H1 (cell line): Measurements from ENCODE around the gene WNT11. TPM values are rescaled to one million over a fixed set of nuclear protein-coding genes. Genes with fewer than 3 reads are reported as not detected.

Source experiments
- CTCF ChIA-PET: fragments of 300-600 bp; sonication (Branson Sonifier 250); formaldehyde crosslinking; loops from one replicate; lab custom pipeline; 2021; ENCODE audit not compliant: partially characterized antibody; lab: Charles Lee
- POLR2A ChIA-PET: fragments of 300-600 bp; sonication (Branson Sonifier 250); formaldehyde crosslinking; loops from one replicate; lab custom pipeline; 2021; ENCODE audit warnings: inconsistent platforms; ENCODE audit not compliant: partially characterized antibody; lab: Charles Lee
- DNase-seq, 2 experiments: peaks; one replicate each; pipeline versions ENCODE4 v3.0.0 to v3.0.0-alpha.2; 2010 to 2022; ENCODE audit warnings: low spot score in 2 of 2, low read depth in 1 of 2, mixed read lengths in 1 of 2
- FAIRE-seq: peaks from 2 replicates; lab custom pipeline; 2011; peaks lifted over from hg19 to GRCh38; lab: Jason Lieb, UNC
- H2AFZ ChIP-seq: 2 replicates; pipeline ENCODE4 v1.8.1; 2012; ENCODE audit warnings: low read length, inconsistent platforms
- H2AK5ac ChIP-seq: 2 replicates; pipeline ENCODE4 v1.6.1; 2013; ENCODE audit warnings: low read depth, low read length
- H2BK120ac ChIP-seq: replicated peaks from 2 replicates; pipeline ENCODE3; 2013; ENCODE audit warnings: low read depth, low read length, inconsistent platforms
- H2BK12ac ChIP-seq: 2 replicates; pipeline ENCODE4 v1.6.1; 2013; ENCODE audit warnings: low read depth, low read length
- H2BK15ac ChIP-seq: 2 replicates; pipeline ENCODE4 v1.6.1; 2013; ENCODE audit warnings: low read length
- H2BK20ac ChIP-seq: 2 replicates; pipeline ENCODE4 v1.6.1; 2013; ENCODE audit warnings: low read length
- H2BK5ac ChIP-seq: 2 replicates; pipeline ENCODE4 v1.6.1; 2013; ENCODE audit warnings: low read depth, low read length
- H3K14ac ChIP-seq: 2 replicates; pipeline ENCODE4 v1.6.1; 2013; ENCODE audit warnings: inconsistent platforms; ENCODE audit not compliant: insufficient read length
- H3K18ac ChIP-seq: 2 replicates; pipeline ENCODE4 v1.6.1; 2013; ENCODE audit warnings: low read length; ENCODE audit errors: extremely low read depth
- H3K23ac ChIP-seq: 2 replicates; pipeline ENCODE4 v1.6.1; 2013; ENCODE audit warnings: inconsistent platforms; ENCODE audit not compliant: insufficient read length
- H3K23me2 ChIP-seq: 2 replicates; pipeline ENCODE4 v1.6.1; 2013; ENCODE audit warnings: low read depth, low read length
- H3K27ac ChIP-seq: 2 replicates; pipeline ENCODE4 v1.6.1; 2011; ENCODE audit warnings: low read depth, low read length, inconsistent platforms
- H3K27me3 ChIP-seq, 4 experiments: replicated peaks in 1 of 4; 1 replicate in 1 of 4; 2 replicates in 3 of 4; pipeline versions ENCODE4 v1.6.1 to v1.8.1; 2011 to 2013; ENCODE audit warnings: low read length in 3 of 4, mild to moderate bottlenecking in 3 of 4, inconsistent platforms in 2 of 4, mixed read lengths in 2 of 4, moderate library complexity in 1 of 4; ENCODE audit not compliant: control insufficient read depth in 3 of 4, insufficient read depth in 3 of 4; ENCODE audit errors: extremely low read depth in 1 of 4
- H3K36me3 ChIP-seq, 4 experiments: 2 replicates each; pipeline versions ENCODE4 v1.6.1 to v1.8.1; 2011 to 2013; ENCODE audit warnings: mild to moderate bottlenecking in 4 of 4, low read length in 3 of 4, moderate library complexity in 2 of 4, control low read depth in 1 of 4, inconsistent platforms in 1 of 4; ENCODE audit not compliant: insufficient read depth in 4 of 4, control insufficient read depth in 2 of 4
- H3K4ac ChIP-seq: replicated peaks from 2 replicates; pipeline ENCODE3; 2013; ENCODE audit warnings: low read length, low read depth, mixed read lengths, inconsistent platforms; ENCODE audit not compliant: insufficient read length
- H3K4me1 ChIP-seq, 4 experiments: replicated peaks in 1 of 4; 1 replicate in 1 of 4; 2 replicates in 3 of 4; pipeline versions ENCODE4 v1.6.1 to v1.8.1; 2011 to 2013; ENCODE audit warnings: low read length in 3 of 4, inconsistent platforms in 2 of 4, mixed read lengths in 1 of 4; ENCODE audit not compliant: insufficient read depth in 4 of 4, control insufficient read depth in 3 of 4
- H3K4me2 ChIP-seq, 2 experiments: 2 replicates each; pipeline versions ENCODE4 v1.6.1 to v1.8.1; 2011 to 2013; ENCODE audit warnings: low read depth in 2 of 2, low read length in 2 of 2, control low read depth in 1 of 2, inconsistent platforms in 1 of 2, mild to moderate bottlenecking in 1 of 2; ENCODE audit not compliant: insufficient read depth in 1 of 2
- H3K4me3 ChIP-seq, 4 experiments: fragments of 200-600, 300-600 bp in 1 of 4; sonication (generic), shearing (Covaris generic), sonication (Bioruptor Twin) in 1 of 4; 2 replicates each; pipeline versions ENCODE4 v1.5.1 to v1.8.1; 2011 to 2016; ENCODE audit warnings: low read length in 4 of 4, low read depth in 3 of 4, control low read depth in 2 of 4, inconsistent platforms in 2 of 4, mild to moderate bottlenecking in 2 of 4, mixed read lengths in 1 of 4, moderate library complexity in 1 of 4; ENCODE audit not compliant: insufficient read depth in 2 of 4; ENCODE audit errors: extremely low read depth in 1 of 4
- H3K56ac ChIP-seq: replicated peaks from 2 replicates; pipeline ENCODE3; 2013; ENCODE audit warnings: low read depth, mild to moderate bottlenecking, mixed read lengths, low read length, inconsistent platforms; ENCODE audit not compliant: insufficient read length
- H3K79me1 ChIP-seq: 2 replicates; pipeline ENCODE4 v1.6.1; 2013; ENCODE audit warnings: low read depth, low read length, control low read depth
- H3K79me2 ChIP-seq, 2 experiments: 2 replicates each; pipeline versions ENCODE4 v1.6.1 to v1.8.1; 2012 to 2013; ENCODE audit warnings: low read length in 2 of 2, mild to moderate bottlenecking in 2 of 2, inconsistent platforms in 1 of 2; ENCODE audit not compliant: insufficient read depth in 2 of 2, control insufficient read depth in 1 of 2
- H3K9ac ChIP-seq, 4 experiments: replicated peaks in 1 of 4; 1 replicate in 1 of 4; 2 replicates in 3 of 4; pipeline versions ENCODE4 v1.6.1 to v1.8.1; 2011 to 2013; ENCODE audit warnings: low read depth in 3 of 4, low read length in 3 of 4, control low read depth in 2 of 4, mild to moderate bottlenecking in 2 of 4, moderate library complexity in 2 of 4, inconsistent platforms in 1 of 4; ENCODE audit errors: extremely low read depth in 1 of 4
- H3K9me3 ChIP-seq, 2 experiments: 2 replicates each; pipeline versions ENCODE4 v1.6.1 to v1.8.1; 2012 to 2013; ENCODE audit warnings: mild to moderate bottlenecking in 2 of 2, moderate library complexity in 2 of 2, control low read depth in 1 of 2, inconsistent platforms in 1 of 2, low read depth in 1 of 2, low read length in 1 of 2, mixed read lengths in 1 of 2; ENCODE audit not compliant: insufficient read depth in 2 of 2
- H4K20me1 ChIP-seq, 2 experiments: replicated peaks in 1 of 2; 2 replicates each; pipeline versions ENCODE3 to v1.8.1; 2011 to 2013; ENCODE audit warnings: inconsistent platforms in 2 of 2, low read length in 2 of 2, mild to moderate bottlenecking in 1 of 2; ENCODE audit not compliant: insufficient read depth in 2 of 2, control insufficient read depth in 1 of 2
- H4K5ac ChIP-seq: 2 replicates; pipeline ENCODE4 v1.6.1; 2013; ENCODE audit warnings: low read length, low read depth, mixed read lengths, inconsistent platforms; ENCODE audit not compliant: insufficient read length
- H4K8ac ChIP-seq: 2 replicates; pipeline ENCODE4 v1.8.0; 2013; ENCODE audit warnings: mild to moderate bottlenecking, moderate library complexity, low read length, inconsistent platforms; ENCODE audit not compliant: insufficient read depth; ENCODE audit errors: extremely low read depth
- H4K91ac ChIP-seq: replicated peaks from 2 replicates; pipeline ENCODE3; 2013; ENCODE audit warnings: low read length, mixed read lengths, inconsistent platforms; ENCODE audit not compliant: insufficient read length
- CREB1 ChIP-seq: IDR thresholded peaks from 2 replicates; pipeline ENCODE4 v1.6.1; 2012; ENCODE audit warnings: inconsistent platforms
- CTBP2 ChIP-seq: IDR thresholded peaks from 2 replicates; pipeline ENCODE4 v1.7.0; 2011; ENCODE audit warnings: borderline replicate concordance, mild to moderate bottlenecking, moderate library complexity, mixed read lengths, low read length; ENCODE audit not compliant: insufficient read depth, insufficient read length
- EZH2 ChIP-seq: fragments of 200-600 bp; sonication (generic); IDR thresholded peaks from 2 replicates; pipeline ENCODE4 v1.7.1; 2012; ENCODE audit warnings: low read depth, mild to moderate bottlenecking, moderate library complexity, low read length, inconsistent platforms; ENCODE audit not compliant: severe bottlenecking
- HDAC6 ChIP-seq: IDR thresholded peaks from one replicate; pipeline ENCODE4 v1.7.1; 2012; ENCODE audit warnings: low read depth, mild to moderate bottlenecking, inconsistent platforms, low read length, moderate library complexity
- PHF8 ChIP-seq: fragments of 200-600 bp; sonication (generic); conservative IDR thresholded peaks from 2 replicates; pipeline ENCODE4 v1.7.1; 2012; ENCODE audit warnings: low read depth, mild to moderate bottlenecking, inconsistent platforms, low read length, moderate library complexity
- POU5F1 ChIP-seq: IDR thresholded peaks from 2 replicates; pipeline ENCODE4 v1.6.1; 2011; ENCODE audit warnings: low read depth, mild to moderate bottlenecking, low read length, moderate library complexity
- RFX5 ChIP-seq: IDR thresholded peaks from 2 replicates; pipeline ENCODE4 v1.6.1; 2011; ENCODE audit warnings: low read depth, low read length, improper control_type of control experiment, borderline replicate concordance
- RNF2 ChIP-seq: fragments of 200-900, 300-1000 bp; sonication (generic); IDR thresholded peaks from 2 replicates; pipeline ENCODE4 v1.7.1; 2016; ENCODE audit warnings: borderline replicate concordance, low read depth, mild to moderate bottlenecking, antibody characterized with exemption, low read length; ENCODE audit not compliant: poor library complexity, severe bottlenecking; ENCODE audit errors: missing control alignments
- RXRA ChIP-seq: IDR thresholded peaks from 2 replicates; pipeline ENCODE4 v1.6.1; 2011; ENCODE audit warnings: low read depth, mild to moderate bottlenecking, low read length, moderate library complexity; ENCODE audit not compliant: insufficient read depth
- SIRT6 ChIP-seq: IDR thresholded peaks from one replicate; pipeline ENCODE4 v1.7.1; 2012; ENCODE audit warnings: low read length, inconsistent platforms
- SP1 ChIP-seq: IDR thresholded peaks from 2 replicates; pipeline ENCODE4 v1.6.1; 2011; ENCODE audit warnings: low read depth, low read length
- SP2 ChIP-seq: IDR thresholded peaks from 2 replicates; pipeline ENCODE4 v1.6.1; 2012; ENCODE audit warnings: mild to moderate bottlenecking, low read length, inconsistent platforms
- USF2 ChIP-seq: IDR thresholded peaks from 2 replicates; pipeline ENCODE4 v1.6.1; 2011; ENCODE audit warnings: low read length, improper control_type of control experiment
- WGBS, 2 experiments: shearing (Covaris generic) in 1 of 2; methylation state at CpG; one replicate each; pipeline versions ENCODE4 v1.1.6 to v1.1.7; 2013 to 2015; ENCODE audit warnings: low lambda C conversion rate in 2 of 2, mixed read lengths in 2 of 2, inconsistent platforms in 1 of 2, low coverage in 1 of 2, missing lambda C conversion rate in 1 of 2; ENCODE audit not compliant: insufficient replicate concordance in 2 of 2, insufficient coverage in 1 of 2, insufficient read length in 1 of 2; ENCODE audit errors: extremely low coverage in 1 of 2, missing lambda C conversion rate in 1 of 2; 5-methylcytosine and 5-hydroxymethylcytosine counted together
- polyA plus RNA-seq, 7 experiments: library from polyadenylated mRNA; depleted of rRNA in 3 of 7; stranded (reverse) in 5 of 7; unstranded in 2 of 7; fragments of >200 nt in 5 of 7; fragments of 200-250 nt in 2 of 7; gene quantifications; 1 replicate in 5 of 7; 2 replicates in 1 of 7; 4 replicates in 1 of 7; pipeline versions ENCODE4 v1.2.1 to v1.2.3, GENCODE V29; 2011 to 2013; ENCODE audit warnings: missing spikeins in 2 of 7, mixed read lengths in 2 of 7
- total RNA-seq: library from RNA; stranded (reverse); fragmentation: NEBNext Ultra II Directional; extraction: Animal tissue kit (Norgen Biotek cat#: 25700); gene quantifications from 2 replicates; pipeline ENCODE4 v1.2.1, GENCODE V29; 2021

Gene WNT11
- total and polyA plus RNA-seq, 2 of the 8 experiments (the other 6 are each of a cell fraction or from before 2014, with no cell fraction given) = 0.11 to 0.45 TPM

- Histone ChIP-seq H3K23ac (no peak overlapping the region), H2AFZ (no peak overlapping the region), H4K91ac (no peak overlapping the region), H3K4me3 (no peak overlapping the region), H2BK120ac (no peak overlapping the region), H4K20me1 (peaks cover 0 to 12% of the 10 kb centered on the region in 2 experiments), H2BK15ac (no peak overlapping the region), H3K36me3 (no peaks in the 10 kb centered on the region), H3K27me3 (peaks cover 19 to 27% (median 23%) of the 10 kb centered on the region in 4 experiments), H3K79me2 (no peaks in the 10 kb centered on the region), H3K23me2 (peaks cover 6% of the 10 kb centered on the region; the same call in 1 of the 2 replicates), H3K18ac (no peak overlapping the region), H2BK20ac (no peak overlapping the region), H3K9ac (no peak overlapping the region), H3K4ac (no peak overlapping the region), H3K4me1 (peaks cover 0 to 6% (median 4%) of the 10 kb centered on the region in 4 experiments; a peak in 4 of 7 replicates), H3K4me2 (no peak overlapping the region), H3K9me3 (no peaks in the 10 kb centered on the region), H3K56ac (no peak overlapping the region), H2BK5ac (no peak overlapping the region), H4K5ac (no peak overlapping the region), H3K79me1 (no peaks in the 10 kb centered on the region), H2AK5ac (no peak overlapping the region), H3K27ac (no peak overlapping the region), H3K14ac (no peak overlapping the region), H4K8ac (no peak overlapping the region), H2BK12ac (no peak overlapping the region)
- no peak for DNase-seq
- WGBS, 2 experiments = 83% methylated on average over 10 of the region's 10 CpGs; no CpG with 5 or more reads in 1 of the 2 experiments
- POLR2A ChIA-PET = interaction anchor here (1.2 kb wide), 1 partner anchor 34 kb away, joined by 3 read pairs; no protein-coding TSS in a partner anchor
- CTCF ChIA-PET = interaction anchor here (0.7 to 1.8 kb wide), 5 partner anchors 9 to 304 kb away, joined by 3 to 4 read pairs (median 3); no protein-coding TSS in a partner anchor
- no peak for TF ChIP-seq USF2
- no peak for TF ChIP-seq RNF2
- no peak for TF ChIP-seq SIRT6
- TF ChIP-seq RFX5 = no peak
- no peak for TF ChIP-seq EZH2
- TF ChIP-seq POU5F1 = no peak
- no peak for TF ChIP-seq PHF8
- no peak for TF ChIP-seq RXRA
- no peak for TF ChIP-seq HDAC6
- TF ChIP-seq SP1 = no peak
- no peak for TF ChIP-seq CREB1
- no peak for TF ChIP-seq SP2
- no peak for TF ChIP-seq CTBP2
- no peak for FAIRE-seq
These were observed 5.2 kb downstream of the WNT11 start for GRCh38 chr11:76201056-76201455.
